ENCODE results near the gene ARID3A.
"Not testable (repeated sequence)": the region's sequence is repeated elsewhere in the genome, so short reads cannot be mapped to it uniquely, and the experiment has no call there.

Gene ARID3A

DNA sequence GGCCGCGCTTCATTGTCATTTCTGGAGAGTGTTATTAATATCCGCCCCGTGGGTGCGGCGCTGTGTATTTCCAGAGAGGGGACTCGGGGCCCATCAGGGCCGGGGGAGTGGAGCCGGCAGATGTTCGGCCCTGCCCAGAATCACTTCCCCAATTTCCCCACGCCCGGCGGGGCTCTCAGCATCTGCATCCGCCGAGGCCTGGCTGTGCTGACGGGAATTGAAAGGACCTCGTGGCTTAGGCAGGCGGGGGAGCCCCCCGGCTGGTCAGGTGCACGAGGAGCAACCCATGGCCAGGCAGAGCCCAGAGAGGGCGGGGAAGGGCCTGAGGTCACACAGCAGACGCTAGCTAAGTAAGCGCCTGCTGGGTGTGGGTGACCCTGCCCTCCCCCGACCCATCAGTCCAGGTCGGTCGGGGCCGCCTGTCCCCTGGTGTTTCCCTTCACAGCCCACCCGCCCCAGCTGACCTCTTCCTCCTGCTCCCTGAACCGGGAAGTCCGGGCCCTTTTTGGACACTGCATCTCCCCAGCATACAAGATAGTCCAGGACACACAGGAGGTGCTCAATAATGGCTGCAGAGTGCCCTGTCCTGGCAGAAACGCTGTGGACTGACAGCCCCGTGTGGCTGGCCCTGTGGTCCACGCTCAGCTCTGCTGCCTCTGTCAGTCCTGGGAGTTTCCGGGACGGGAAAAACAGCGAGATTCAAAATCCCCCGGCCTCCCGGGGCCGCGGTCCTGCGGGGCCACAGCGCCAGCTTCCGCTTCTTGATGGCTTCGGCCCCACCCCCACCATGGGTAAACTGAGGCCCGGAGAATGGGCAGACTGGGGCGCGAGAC, 22.1 kb downstream of the ARID3A start:
- DNase-seq, result no peak

DNA sequence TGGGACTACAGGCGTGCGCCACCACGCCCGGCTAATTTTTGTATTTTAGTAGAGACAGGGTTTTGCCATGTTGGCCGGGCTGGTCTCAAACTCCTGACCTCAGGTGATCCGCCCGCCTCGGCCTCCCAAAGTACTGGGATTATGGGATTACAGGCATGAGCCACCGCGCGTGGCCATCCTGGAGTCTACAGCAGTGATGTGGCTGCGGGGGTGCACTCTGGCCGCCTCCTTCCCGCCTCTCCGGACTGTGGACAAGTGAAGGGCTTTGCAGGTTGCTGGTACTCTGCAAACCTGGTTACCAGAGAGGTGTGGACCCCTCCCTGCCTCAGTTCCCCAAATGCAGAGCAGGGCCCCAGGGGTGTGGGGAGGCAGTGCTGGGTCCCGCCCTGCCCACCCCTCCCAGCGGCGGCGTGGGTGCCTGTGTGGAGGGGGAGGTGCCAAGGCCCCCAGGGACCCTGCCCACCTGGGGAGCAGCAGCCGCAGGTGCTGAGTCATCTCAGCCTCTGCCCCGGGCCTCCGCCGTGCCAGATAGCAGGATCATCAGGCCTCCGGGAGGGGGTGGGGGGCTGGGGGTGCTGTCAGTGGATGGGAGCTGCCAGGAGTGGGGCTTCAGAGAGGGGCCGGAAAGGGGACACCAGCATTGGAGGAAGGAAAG, 23.1 kb downstream of the ARID3A start:
- no peak for DNase-seq

GRCh38 chr19:950352-951066, 24.7 kb downstream of the ARID3A start:
- no peak for DNase-seq

GRCh38 chr19:952049-952679, 26.3 kb downstream of the ARID3A start:
- DNase-seq, result no peak

- DNase-seq, result no peak
These were observed 27.0 kb downstream of the ARID3A start for GRCh38 chr19:952680-953444.

DNA sequence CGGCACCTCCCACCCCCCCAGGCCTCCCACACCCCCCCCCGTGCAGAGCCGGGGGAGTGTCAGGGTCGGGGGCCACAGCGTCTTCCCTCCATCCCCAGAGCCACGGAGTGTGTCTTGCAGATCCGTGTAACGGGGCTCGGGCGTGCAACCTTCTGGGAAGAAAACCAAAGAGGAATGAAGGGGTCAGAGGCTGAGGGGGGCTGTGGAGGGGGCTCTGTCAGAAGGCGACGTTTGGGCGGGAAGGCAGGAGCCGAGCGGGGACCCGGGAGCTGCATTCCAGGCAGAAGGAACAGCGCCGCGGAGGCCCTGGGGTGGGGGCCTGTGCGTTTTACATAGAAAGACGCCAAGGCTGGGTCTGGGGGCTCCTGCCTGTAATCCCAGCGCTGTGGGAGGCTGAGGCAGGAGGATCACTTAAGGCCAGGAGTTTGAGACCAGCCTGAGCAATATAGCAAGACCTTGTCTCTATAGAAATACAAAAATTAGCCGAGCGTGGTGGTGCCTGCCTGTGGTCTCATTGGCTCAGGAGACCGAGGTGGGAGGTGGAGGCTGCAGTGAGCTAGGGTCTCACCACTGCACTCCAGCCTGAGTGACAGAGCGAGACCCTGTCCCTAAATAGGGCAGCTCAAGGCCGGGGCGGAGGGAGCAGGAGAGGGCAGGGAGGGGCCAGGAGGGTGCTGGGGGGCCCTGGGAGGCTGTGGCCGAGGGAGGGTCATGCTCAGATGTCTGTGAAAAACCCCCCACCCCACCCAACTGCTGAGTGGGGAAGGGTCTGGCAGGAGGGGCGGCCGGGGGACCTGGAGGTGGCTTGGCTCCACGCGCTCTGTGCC, 27.8 kb downstream of the ARID3A start:
- no peak for DNase-seq

DNA sequence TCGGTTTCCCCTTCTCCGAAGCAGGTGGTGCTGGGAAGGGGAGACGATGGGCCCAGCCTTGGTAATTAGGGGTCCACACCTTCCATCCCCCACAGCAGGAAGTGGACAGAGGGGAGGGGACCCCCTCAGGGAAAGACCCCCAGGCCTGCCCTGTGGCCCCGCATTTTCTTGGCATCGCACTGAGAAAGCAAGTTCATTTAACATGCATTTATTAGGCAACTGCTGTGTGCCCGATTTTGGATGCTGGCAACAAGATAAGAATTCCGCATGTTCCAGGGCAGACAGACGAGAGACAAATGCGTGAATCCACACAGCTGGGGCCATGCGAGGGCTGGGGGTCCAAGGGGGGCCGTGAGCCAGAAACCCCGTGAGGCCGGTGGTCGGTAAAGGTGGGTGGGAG, 28.4 kb downstream of the ARID3A start:
- no peak for DNase-seq

DNA sequence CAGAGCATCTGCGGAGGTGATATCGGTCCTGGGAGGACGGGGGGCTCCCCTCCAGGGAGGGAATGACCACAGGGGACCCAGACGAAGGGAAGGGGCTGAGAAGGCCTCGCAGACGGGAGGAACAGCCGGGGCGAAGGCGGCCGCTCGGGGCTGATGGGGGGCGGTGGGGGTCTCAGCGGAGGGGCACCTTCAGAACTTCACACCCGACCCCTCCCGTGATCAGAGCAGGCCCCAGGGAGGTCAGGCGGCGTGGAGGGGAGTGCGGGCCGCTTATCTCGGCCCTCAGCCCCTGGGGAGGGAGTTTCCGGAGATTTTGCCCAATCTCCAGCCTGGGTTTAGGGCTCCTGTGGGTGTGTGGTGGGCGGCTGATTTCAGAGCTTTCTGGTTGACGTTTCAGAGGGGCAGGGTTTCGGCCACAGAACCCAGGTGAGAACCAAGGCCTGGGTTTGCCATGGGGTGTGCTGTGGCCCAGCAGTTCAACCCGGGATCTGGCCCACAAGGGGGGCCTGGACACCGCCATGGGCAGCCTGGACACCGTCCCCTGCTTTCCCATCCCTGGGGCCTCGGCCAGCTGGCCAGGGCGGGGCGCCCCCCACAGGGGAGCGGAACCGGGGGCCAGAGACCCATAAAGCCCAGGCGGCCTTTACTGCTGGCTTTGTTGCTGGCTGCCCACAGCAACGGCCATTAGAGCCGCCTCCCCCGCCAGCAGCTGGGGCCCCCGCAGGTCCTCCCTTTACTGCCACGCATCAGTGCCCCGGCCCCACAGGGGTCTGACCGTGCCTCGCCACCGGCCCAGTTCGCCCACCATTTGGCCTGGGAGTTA, 29.0 kb downstream of the ARID3A start:
- no peak for DNase-seq

- no peak for DNase-seq
These were observed 30.2 kb downstream of the ARID3A start for GRCh38 chr19:955803-956765.

- no peak for DNase-seq
These were observed 31.1 kb downstream of the ARID3A start for GRCh38 chr19:956766-957440.

DNA sequence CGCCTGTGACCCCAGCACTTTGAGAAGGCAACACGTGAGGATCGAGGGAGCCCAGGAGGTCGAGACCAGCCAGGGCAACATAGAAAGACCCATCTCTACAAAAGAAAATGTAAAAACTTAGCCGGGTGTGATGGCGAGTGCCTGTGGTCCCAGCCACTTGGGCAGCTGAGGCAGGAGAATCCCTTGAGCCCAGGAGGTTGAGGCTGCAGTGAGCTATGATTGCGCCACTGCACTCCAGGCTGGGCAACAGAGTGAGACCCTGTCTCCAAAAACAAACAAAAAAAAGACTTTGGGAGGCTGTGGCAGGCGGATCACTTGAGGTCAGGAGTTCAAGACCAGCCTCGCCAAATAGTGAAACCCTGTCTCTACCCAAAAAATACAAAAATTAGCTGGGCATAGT, 31.7 kb downstream of the ARID3A start:
- not testable (repeated sequence) for DNase-seq

DNA sequence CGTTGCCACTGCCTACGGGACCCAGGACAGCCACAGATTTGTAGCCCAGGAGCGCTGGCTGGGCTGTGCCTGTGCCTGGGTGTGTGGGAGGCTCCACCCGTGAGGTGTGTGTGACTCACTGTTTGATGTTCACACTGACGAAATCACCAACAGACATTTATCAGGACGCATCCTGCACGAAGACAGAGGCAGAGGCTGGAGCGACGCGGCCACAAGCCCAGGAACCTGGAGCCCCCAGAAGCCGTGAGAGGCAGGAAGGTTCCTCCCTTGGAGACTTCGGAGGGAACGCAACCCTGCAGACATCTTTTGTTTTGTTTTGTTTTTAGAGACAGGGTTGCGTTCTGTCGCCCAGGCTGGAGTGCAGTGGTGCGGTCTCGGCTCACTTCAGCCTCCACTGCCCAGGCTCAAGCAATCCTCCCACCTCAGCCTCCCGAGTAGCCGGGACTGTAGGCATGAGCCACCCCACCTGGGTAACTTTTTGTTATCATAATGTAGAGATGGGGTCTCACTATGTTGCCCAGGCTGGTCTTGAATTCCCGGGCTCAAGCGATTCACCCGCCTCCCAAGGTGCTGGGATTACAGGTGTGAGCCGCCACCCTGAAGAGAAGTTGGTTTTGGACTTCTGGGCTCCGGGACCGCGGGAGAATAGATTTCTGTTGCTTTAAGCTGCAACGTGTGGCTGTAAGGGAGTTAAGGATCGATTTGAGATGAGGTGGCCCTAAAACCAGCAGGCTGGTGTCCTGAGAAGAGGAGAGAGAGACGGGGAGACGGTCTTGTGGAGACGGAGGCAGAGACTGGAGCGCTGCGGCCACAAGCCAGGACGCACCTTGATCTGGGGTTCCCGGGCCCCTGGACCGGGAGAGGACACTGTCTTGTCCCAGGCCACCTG, 33.4 kb downstream of the ARID3A start:
- DNase-seq, result no peak

DNA sequence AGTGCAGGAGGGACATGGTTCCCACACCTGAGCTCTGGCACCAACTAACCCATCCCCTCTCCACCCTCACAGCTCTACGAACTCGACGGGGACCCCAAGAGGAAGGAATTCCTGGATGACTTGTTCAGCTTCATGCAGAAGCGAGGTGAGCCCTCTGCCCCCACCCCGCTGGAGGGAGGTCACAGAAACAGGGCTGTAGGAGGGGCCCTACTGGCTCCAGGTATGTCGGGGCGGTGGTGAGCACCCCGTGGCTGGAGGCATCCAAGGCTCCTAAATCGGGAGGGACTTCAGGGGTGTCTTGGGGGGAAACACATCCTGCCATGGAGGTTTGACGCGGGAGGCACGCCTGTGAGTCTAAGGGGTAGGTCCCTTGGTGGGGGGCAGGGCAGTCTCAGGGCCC, 34.2 kb downstream of the ARID3A start:
- DNase-seq, result no peak

DNA sequence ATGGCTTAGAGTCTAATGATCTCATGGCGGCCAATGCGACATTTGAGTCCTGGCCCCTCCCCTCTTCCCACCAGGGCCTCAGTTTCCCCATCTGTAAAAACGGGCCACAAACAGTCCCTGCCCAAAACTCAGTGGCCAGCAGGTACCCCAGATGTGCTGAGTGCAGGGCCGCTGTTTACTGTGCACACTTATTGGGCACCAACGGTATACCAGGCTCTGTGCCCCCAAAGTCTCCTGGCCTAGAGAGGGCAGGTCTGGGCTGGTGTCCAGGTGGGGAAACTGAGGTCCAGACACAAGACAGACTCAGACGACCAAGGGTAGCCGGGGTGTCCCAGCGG, 34.7 kb downstream of the ARID3A start:
- no peak for DNase-seq

DNA sequence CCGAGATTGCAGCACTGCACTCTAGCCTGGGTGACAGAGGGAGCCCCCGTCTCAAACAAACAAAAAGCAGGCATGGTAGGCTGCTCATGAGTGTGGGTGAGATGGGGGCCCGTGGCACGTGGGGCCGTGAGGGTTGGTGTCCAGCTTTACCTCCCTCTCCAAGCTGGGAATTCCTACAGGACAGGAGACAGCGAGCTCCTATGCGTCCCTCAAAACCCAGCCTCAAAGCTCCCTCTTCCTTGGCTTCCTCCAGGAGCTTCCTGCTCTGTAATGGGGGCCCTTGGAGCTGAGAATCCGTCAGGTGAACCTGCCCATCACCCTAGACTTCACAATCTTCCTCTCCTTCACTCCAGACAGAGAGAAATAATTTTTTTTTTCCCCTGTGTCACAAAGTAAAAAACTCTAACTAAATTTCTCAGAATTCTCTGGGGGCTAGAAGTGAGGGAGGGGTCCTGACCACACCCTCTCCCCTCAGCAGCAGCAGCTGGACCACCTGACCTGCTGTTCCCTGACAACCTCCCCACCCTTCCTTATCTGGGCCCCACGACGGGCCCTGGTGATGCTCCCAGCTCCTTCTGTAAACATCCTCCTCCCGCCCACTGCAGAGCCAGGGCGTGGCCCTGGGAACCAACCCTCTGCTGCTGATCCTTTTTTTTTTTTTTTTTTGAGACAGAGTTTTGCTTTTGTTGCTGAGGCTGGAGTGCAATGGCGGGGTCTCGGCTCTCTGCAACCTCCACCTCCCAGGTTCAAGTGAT, 36.2 kb downstream of the ARID3A start:
- DNase-seq, result no peak

- no peak for DNase-seq
These were observed 37.0 kb downstream of the ARID3A start for GRCh38 chr19:962683-963400.

Data from DMS79 (cell line).